Right cardiac atrium (tissue), 5 donors: Measurements from ENCODE around the gene ADGRV1. TPM values are rescaled to one million over a fixed set of nuclear protein-coding genes. Genes with fewer than 3 reads are reported as not detected.
"Not testable (repeated sequence)": the region's sequence is repeated elsewhere in the genome, so short reads cannot be mapped to it uniquely, and the experiment has no call there.

ENCODE experiments used
- ATAC-seq, 2 donors: fragments of 200-7000 bp; cut with Tn5 transposase; one replicate each; pipeline versions ENCODE4 v1.8.0 to v1.9.1; 2020; ENCODE audit warnings: moderate library complexity in 2 of 2, mild to moderate bottlenecking in 1 of 2
- DNase-seq, 3 donors: peaks; one replicate each; pipeline ENCODE4 v3.0.0-alpha.2; 2020
- H3K27ac ChIP-seq: one replicate; pipeline ENCODE4 v1.5.1; 2013; ENCODE audit warnings: mild to moderate bottlenecking, low read length, control low read depth, moderate library complexity
- H3K27me3 ChIP-seq: one replicate; pipeline ENCODE4 v1.6.1; 2013; ENCODE audit not compliant: control insufficient read depth, insufficient read depth
- H3K4me1 ChIP-seq: one replicate; pipeline ENCODE4 v1.6.1; 2013; ENCODE audit warnings: low read length; ENCODE audit not compliant: control insufficient read depth, insufficient read depth
- H3K4me3 ChIP-seq: one replicate; pipeline ENCODE4 v1.5.1; 2013; ENCODE audit warnings: low read length, control low read depth
- H3K9me3 ChIP-seq: one replicate; pipeline ENCODE4 v1.6.1; 2013; ENCODE audit warnings: low read length; ENCODE audit not compliant: control insufficient read depth
- WGBS: extraction: QIAGEN DNeasy Blood & Tissue Kit; methylation state at CpG from one replicate; pipeline ENCODE4 v1.1.7; 2013; 5-methylcytosine and 5-hydroxymethylcytosine counted together
- intact Hi-C, 4 donors: fragments of 100-400 bp; cut with DNase I; formaldehyde crosslinking; loops; one replicate each; pipeline versions ENCODE4 v1.11.0 to v1.14.0; 2022 to 2023
- polyA plus RNA-seq: library from polyadenylated mRNA; stranded (reverse); fragments of 200-250 nt; gene quantifications from one replicate; pipeline ENCODE4 v1.2.3, GENCODE V29; 2013
- total RNA-seq, 4 donors: library from RNA; stranded (reverse); fragmentation: NEBNext Ultra II Directional; extraction: Animal tissue kit (Norgen Biotek cat#: 25700); gene quantifications; one replicate each; pipeline ENCODE4 v1.2.1, GENCODE V29; 2021
- donor health status: healthy with polysubstance abuse.
- donor health status: DM: no; HTN: yes; CAD: no.
- donor health status: DM: no; HTN: no; CAD: no.
- donor health status: DM: no; HTN: yes; CAD: no; lungs with severe emphysema.
- donor health status: DM: yes; HTN: yes; CAD: no.

ADGRV1 gene
- total and polyA plus RNA-seq, 5 donors: 0.05 to 1.1 (median 0.37) TPM

- no peak overlapping the region for H3K27ac ChIP-seq
- no peaks in the 10 kb centered on the region for H3K4me1 ChIP-seq
- H3K9me3 ChIP-seq: no peaks in the 10 kb centered on the region
- H3K27me3 ChIP-seq: no peaks in the 10 kb centered on the region
- H3K4me3 ChIP-seq: no peak overlapping the region
- intact Hi-C loops: loop anchor here in 1 of 4 donors (10.0 kb wide), 1 partner anchor 66 kb away; no protein-coding TSS in a partner anchor
- DNase-seq: no peak
- ATAC-seq: no peak
Observed at GRCh38 chr5:90718387-90718786, 159.8 kb downstream of the ADGRV1 start.

- H3K27me3 ChIP-seq: no peaks in the 10 kb centered on the region
- no peaks in the 10 kb centered on the region for H3K4me1 ChIP-seq
- ATAC-seq: no peak
- intact Hi-C loops: no loop called here
- no peaks in the 10 kb centered on the region for H3K9me3 ChIP-seq
- H3K27ac ChIP-seq: no peak overlapping the region
- DNase-seq: no peak
- no peak overlapping the region for H3K4me3 ChIP-seq
- WGBS: 58% methylated on average over 1 of the region's 1 CpG
Observed at GRCh38 chr5:90739567-90739966, 181.0 kb downstream of the ADGRV1 start.

- H3K27me3 ChIP-seq: no peaks in the 10 kb centered on the region
- H3K27ac ChIP-seq: no peak overlapping the region
- no peak overlapping the region for H3K4me3 ChIP-seq
- DNase-seq (no peak), ATAC-seq (no peak)
- no peaks in the 10 kb centered on the region for H3K9me3 ChIP-seq
- intact Hi-C loops: no loop called here
- H3K4me1 ChIP-seq: no peaks in the 10 kb centered on the region
- WGBS: 74% methylated on average over 4 of the region's 4 CpGs
Observed at GRCh38 chr5:90740244-90740799, 181.7 kb downstream of the ADGRV1 start.

- H3K9me3 ChIP-seq: no peaks in the 10 kb centered on the region
- 64% methylated on average over 2 of the region's 2 CpGs for WGBS
- no peaks in the 10 kb centered on the region for H3K4me1 ChIP-seq
- no peaks in the 10 kb centered on the region for H3K27me3 ChIP-seq
- no peak for ATAC-seq
- intact Hi-C loops: no loop called here
- no peak overlapping the region for H3K27ac ChIP-seq
- H3K4me3 ChIP-seq: no peak overlapping the region
- DNase-seq: no peak
Observed at GRCh38 chr5:90741022-90741564, 182.5 kb downstream of the ADGRV1 start.

GRCh38 chr5:90746119-90746518 is 187.5 kb downstream of the ADGRV1 start:
- H3K9me3 ChIP-seq: no peaks in the 10 kb centered on the region
- intact Hi-C loops: no loop called here
- WGBS: 98% methylated on average over 1 of the region's 1 CpG

GRCh38 chr5:90747175-90747574 is 188.6 kb downstream of the ADGRV1 start:
- ATAC-seq (no peak), DNase-seq (no peak)
- no peak overlapping the region for H3K27ac ChIP-seq
- no peaks in the 10 kb centered on the region for H3K4me1 ChIP-seq
- H3K9me3 ChIP-seq: no peaks in the 10 kb centered on the region
- no peaks in the 10 kb centered on the region for H3K27me3 ChIP-seq
- intact Hi-C loops: no loop called here
- WGBS: 69% methylated on average over 3 of the region's 3 CpGs
- no peak overlapping the region for H3K4me3 ChIP-seq

More at GRCh38 chr5:90746119-90746518, 187.5 kb downstream of the ADGRV1 start:
- no peak for ATAC-seq
- Histone ChIP-seq H3K27ac (no peak overlapping the region), H3K27me3 (no peaks in the 10 kb centered on the region), H3K4me3 (no peak overlapping the region), H3K4me1 (no peaks in the 10 kb centered on the region)
- DNase-seq: no peak

GRCh38 chr5:90747693-90748092 is 189.1 kb downstream of the ADGRV1 start:
- DNase-seq (no peak), ATAC-seq (no peak)
- Histone ChIP-seq H3K9me3 (no peaks in the 10 kb centered on the region), H3K4me1 (no peaks in the 10 kb centered on the region), H3K4me3 (no peak overlapping the region), H3K27me3 (no peaks in the 10 kb centered on the region), H3K27ac (no peak overlapping the region)
- intact Hi-C loops: no loop called here
- WGBS: 81% methylated on average over 2 of the region's 2 CpGs

- H3K27me3 ChIP-seq: no peaks in the 10 kb centered on the region
- no peak for DNase-seq
- H3K4me1 ChIP-seq: no peaks in the 10 kb centered on the region
- no peak for ATAC-seq
- no peak overlapping the region for H3K27ac ChIP-seq
- H3K9me3 ChIP-seq: no peaks in the 10 kb centered on the region
- intact Hi-C loops: no loop called here
- no peak overlapping the region for H3K4me3 ChIP-seq
- WGBS: 88% methylated on average over 2 of the region's 2 CpGs
Observed at GRCh38 chr5:90759119-90759518, 200.5 kb downstream of the ADGRV1 start.

- H3K9me3 ChIP-seq: no peaks in the 10 kb centered on the region
- no peak overlapping the region for H3K27ac ChIP-seq
- no peak for ATAC-seq
- no peaks in the 10 kb centered on the region for H3K4me1 ChIP-seq
- H3K4me3 ChIP-seq: no peak overlapping the region
- intact Hi-C loops: no loop called here
- no peak for DNase-seq
- 89% methylated on average over 3 of the region's 3 CpGs for WGBS
- H3K27me3 ChIP-seq: no peaks in the 10 kb centered on the region
Observed at GRCh38 chr5:90767710-90768109, 209.1 kb downstream of the ADGRV1 start.

GRCh38 chr5:90770006-90770541 is 211.5 kb downstream of the ADGRV1 start:
- ATAC-seq, H3K27ac ChIP-seq, intact Hi-C loops, H3K4me3 ChIP-seq, H3K9me3 ChIP-seq, DNase-seq, H3K4me1 ChIP-seq, H3K27me3 ChIP-seq: not testable (repeated sequence)
- 89% methylated on average over 4 of the region's 4 CpGs for WGBS

- no peak for DNase-seq
- H3K27ac ChIP-seq: no peak overlapping the region
- intact Hi-C loops: no loop called here
Observed at GRCh38 chr5:90777959-90778358, 219.4 kb downstream of the ADGRV1 start.

More at GRCh38 chr5:90777959-90778358, 219.4 kb downstream of the ADGRV1 start:
- Histone ChIP-seq H3K27me3 (no peaks in the 10 kb centered on the region), H3K4me3 (no peak overlapping the region), H3K9me3 (no peaks in the 10 kb centered on the region), H3K4me1 (no peaks in the 10 kb centered on the region)
- whole genome bisulfite sequencing: 89% methylated on average over 6 of the region's 6 CpGs
- ATAC-seq: no peak
